GM21786 (cell line): ENCODE measurements around the gene ADCY7.
A peak's percentile ranks its signal among the peaks of the same experiment; 100 is the strongest.
"Not testable (repeated sequence)": the region's sequence is repeated elsewhere in the genome, so short reads cannot be mapped to it uniquely, and the experiment has no call there.

Source experiments
- ATAC-seq: cut with Tn5 transposase; IDR thresholded peaks from one replicate; pipeline ENCODE4 v1.9.1; 2021; ENCODE audit not compliant: unreplicated experiment

ADCY7 gene

GRCh38 chr16:50266337-50267091 is at the start of gene ADCY7:
ADCY7 (plus strand) TSS chr16:50266551; CDS start chr16:50288180, 21,629 bp downstream.
- peak; percentile 82 for ATAC-seq

GRCh38 chr16:50219402-50219975 is 46.9 kb upstream of the ADCY7 start:
- ATAC-seq, result no peak

- no peak for ATAC-seq
Observed at GRCh38 chr16:50224286-50224685, 42.1 kb upstream of the ADCY7 start.

GRCh38 chr16:50227120-50227519 is 39.2 kb upstream of the ADCY7 start:
- ATAC-seq, result no peak

GRCh38 chr16:50227665-50228064 is 38.7 kb upstream of the ADCY7 start:
- ATAC-seq, result no peak

GRCh38 chr16:50228364-50228868 is 37.9 kb upstream of the ADCY7 start:
- ATAC-seq, result no peak

- no peak for ATAC-seq
Observed at GRCh38 chr16:50229149-50229726, 37.1 kb upstream of the ADCY7 start.

GRCh38 chr16:50234771-50235556 is 31.4 kb upstream of the ADCY7 start:
- no peak for ATAC-seq

- no peak for ATAC-seq
Observed at GRCh38 chr16:50235581-50235980, 30.8 kb upstream of the ADCY7 start.

GRCh38 chr16:50238314-50238713 is 28.0 kb upstream of the ADCY7 start:
- no peak for ATAC-seq

- ATAC-seq, result no peak
Observed at GRCh38 chr16:50238868-50239301, 27.5 kb upstream of the ADCY7 start.

- not testable (repeated sequence) for ATAC-seq
Observed at GRCh38 chr16:50243024-50243423, 23.3 kb upstream of the ADCY7 start.

GRCh38 chr16:50244140-50244503 is 22.2 kb upstream of the ADCY7 start:
- no peak for ATAC-seq

GRCh38 chr16:50244504-50245416 is 21.6 kb upstream of the ADCY7 start:
- ATAC-seq, result no peak

GRCh38 chr16:50245417-50246298 is 20.7 kb upstream of the ADCY7 start:
- peak; percentile 76 for ATAC-seq

- peak; percentile 22 for ATAC-seq
Observed at GRCh38 chr16:50246299-50247122, 19.8 kb upstream of the ADCY7 start.

GRCh38 chr16:50247123-50247905 is 19.0 kb upstream of the ADCY7 start:
- no peak for ATAC-seq
